Sigmoid colon (tissue), 7 donors: ENCODE results near the gene COP1. TPM values are rescaled to one million over a fixed set of nuclear protein-coding genes. Genes with fewer than 3 reads are reported as not detected.
"Not testable (repeated sequence)": the region's sequence is repeated elsewhere in the genome, so short reads cannot be mapped to it uniquely, and the experiment has no call there.

Source experiments
- DNase-seq: peaks from one replicate; pipeline ENCODE4 v3.0.0-alpha.2; 2019
- H3K27ac ChIP-seq, 4 donors: fragments of 200-600 bp; sonication (generic); one replicate each; pipeline ENCODE4 v1.5.1; 2016 to 2019; ENCODE audit warnings: mild to moderate bottlenecking in 1 of 4
- H3K27me3 ChIP-seq, 3 donors: fragments of 200-600 bp; sonication (generic); one replicate each; pipeline ENCODE4 v1.5.1; 2019; ENCODE audit warnings: mild to moderate bottlenecking in 1 of 3
- H3K36me3 ChIP-seq, 4 donors: fragments of 200-600 bp; sonication (generic); one replicate each; pipeline ENCODE4 v1.5.1; 2016 to 2019
- H3K4me1 ChIP-seq, 4 donors: fragments of 200-600 bp; sonication (generic); one replicate each; pipeline ENCODE4 v1.5.1; 2017 to 2019
- H3K4me3 ChIP-seq, 4 donors: fragments of 200-600 bp; sonication (generic); one replicate each; pipeline ENCODE4 v1.5.1; 2017 to 2019; ENCODE audit warnings: mild to moderate bottlenecking in 2 of 4, moderate library complexity in 1 of 4
- H3K9me3 ChIP-seq, 4 donors: fragments of 200-600 bp in 3 of 4; sonication (generic) in 3 of 4; one replicate each; pipeline versions ENCODE4 v1.5.1 to v1.6.1; 2013 to 2019
- EP300 ChIP-seq, 4 donors: sonication (generic); formaldehyde crosslinking; IDR thresholded peaks; one replicate each; pipeline ENCODE4 v1.6.1; 2017; ENCODE audit warnings: antibody characterized with exemption in 4 of 4
- POLR2A ChIP-seq, 2 donors: fragments of 450-650 bp; IDR thresholded peaks; one replicate each; pipeline ENCODE4 v1.6.1; 2016; ENCODE audit warnings: antibody characterized with exemption in 2 of 2, mild to moderate bottlenecking in 2 of 2, moderate library complexity in 2 of 2
- POLR2AphosphoS5 ChIP-seq, 4 donors: sonication (generic); formaldehyde crosslinking; IDR thresholded peaks; one replicate each; pipeline ENCODE4 v1.6.1; 2017; ENCODE audit warnings: antibody characterized with exemption in 4 of 4
- WGBS, 2 donors: extraction: QIAGEN DNeasy Blood & Tissue Kit; methylation state at CpG; one replicate each; pipeline ENCODE4 v1.1.7; 2013; 5-methylcytosine and 5-hydroxymethylcytosine counted together
- intact Hi-C: fragments of 100-400 bp; cut with DNase I; formaldehyde crosslinking; loops from one replicate; pipeline ENCODE4 v1.15.1; 2023
- polyA plus RNA-seq, 3 donors: library from polyadenylated mRNA; stranded (reverse); fragments of 200-250 nt; gene quantifications; one replicate each; pipeline ENCODE4 v1.2.3, GENCODE V29; 2013
- total RNA-seq, 4 donors: library from RNA; depleted of rRNA; stranded (reverse); fragments of >200 nt; gene quantifications; one replicate each; pipeline ENCODE4 v1.1.0, GENCODE V29; 2016
- TF ChIP-seq, protein P1 (sequence below), 4 experiments: fragments of 450-650 bp in 3 of 4; fragments of 200-600 bp in 1 of 4; IDR thresholded peaks; one replicate each; pipeline ENCODE4 v1.5.1; 2016 to 2019; ENCODE audit warnings: antibody characterized with exemption in 4 of 4, mild to moderate bottlenecking in 3 of 4, moderate library complexity in 2 of 4
- donor health status: healthy with polysubstance abuse.
- donor health status: Bipolar disorder and iron deficiency.
- donor health status: healthy.

The COP1 gene
- total and polyA plus RNA-seq, 7 donors: 33.9 to 64.5 (median 55.9) TPM

DNA sequence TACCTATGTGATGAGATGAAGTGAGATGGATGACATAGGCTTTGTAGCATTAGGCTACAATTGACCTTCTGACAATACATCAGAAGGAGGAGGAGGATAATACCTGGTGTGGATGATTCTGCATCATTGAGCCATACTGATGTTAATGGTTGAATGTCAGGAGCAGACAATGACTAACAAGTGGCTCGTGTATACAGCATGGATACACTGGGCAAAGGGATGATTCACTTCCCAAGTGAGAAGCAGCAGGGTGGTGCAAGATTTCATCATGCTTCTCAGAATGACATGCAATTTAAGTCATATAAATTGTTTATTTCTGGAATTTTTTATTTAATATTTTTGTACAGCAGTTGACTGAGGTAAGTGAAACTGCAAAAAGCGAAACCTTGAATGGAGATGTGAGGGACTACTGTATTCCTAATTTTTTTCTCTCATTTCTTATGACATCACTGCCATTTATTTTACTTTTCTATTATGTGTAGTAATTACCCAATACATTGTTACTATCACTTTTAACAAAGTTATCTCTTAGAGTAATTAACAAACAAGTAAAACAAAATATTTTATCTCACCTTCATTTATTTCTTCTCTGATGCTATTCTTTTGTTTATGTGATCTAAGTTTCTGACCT, 34.4 kb upstream of the COP1 start:
- DNase-seq: no peak
- Histone ChIP-seq H3K4me3 (no peak overlapping the region), H3K27me3 (no peaks in the 10 kb centered on the region), H3K9me3 (no peaks in the 10 kb centered on the region), H3K27ac (no peak overlapping the region), H3K36me3 (no peaks in the 10 kb centered on the region), H3K4me1 (no peaks in the 10 kb centered on the region)
- intact Hi-C loops: no loop called here
- TF ChIP-seq, protein P1, sequence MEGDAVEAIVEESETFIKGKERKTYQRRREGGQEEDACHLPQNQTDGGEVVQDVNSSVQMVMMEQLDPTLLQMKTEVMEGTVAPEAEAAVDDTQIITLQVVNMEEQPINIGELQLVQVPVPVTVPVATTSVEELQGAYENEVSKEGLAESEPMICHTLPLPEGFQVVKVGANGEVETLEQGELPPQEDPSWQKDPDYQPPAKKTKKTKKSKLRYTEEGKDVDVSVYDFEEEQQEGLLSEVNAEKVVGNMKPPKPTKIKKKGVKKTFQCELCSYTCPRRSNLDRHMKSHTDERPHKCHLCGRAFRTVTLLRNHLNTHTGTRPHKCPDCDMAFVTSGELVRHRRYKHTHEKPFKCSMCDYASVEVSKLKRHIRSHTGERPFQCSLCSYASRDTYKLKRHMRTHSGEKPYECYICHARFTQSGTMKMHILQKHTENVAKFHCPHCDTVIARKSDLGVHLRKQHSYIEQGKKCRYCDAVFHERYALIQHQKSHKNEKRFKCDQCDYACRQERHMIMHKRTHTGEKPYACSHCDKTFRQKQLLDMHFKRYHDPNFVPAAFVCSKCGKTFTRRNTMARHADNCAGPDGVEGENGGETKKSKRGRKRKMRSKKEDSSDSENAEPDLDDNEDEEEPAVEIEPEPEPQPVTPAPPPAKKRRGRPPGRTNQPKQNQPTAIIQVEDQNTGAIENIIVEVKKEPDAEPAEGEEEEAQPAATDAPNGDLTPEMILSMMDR (IDR thresholded peaks at IDR 0.05): no peak
- no peak for TF ChIP-seq EP300 (IDR thresholded peaks at IDR 0.05)
- 66 to 72% methylated on average over 2 of the region's 2 CpGs for WGBS, 2 donors

GRCh38 chr1:176233657-176234056, 26.6 kb upstream of the COP1 start:
- H3K27ac ChIP-seq, DNase-seq, intact Hi-C loops, H3K4me1 ChIP-seq, H3K4me3 ChIP-seq, H3K36me3 ChIP-seq, H3K27me3 ChIP-seq, H3K9me3 ChIP-seq: not testable (repeated sequence)
- 86 to 91% methylated on average over 3 of the region's 3 CpGs for WGBS, 2 donors

DNA sequence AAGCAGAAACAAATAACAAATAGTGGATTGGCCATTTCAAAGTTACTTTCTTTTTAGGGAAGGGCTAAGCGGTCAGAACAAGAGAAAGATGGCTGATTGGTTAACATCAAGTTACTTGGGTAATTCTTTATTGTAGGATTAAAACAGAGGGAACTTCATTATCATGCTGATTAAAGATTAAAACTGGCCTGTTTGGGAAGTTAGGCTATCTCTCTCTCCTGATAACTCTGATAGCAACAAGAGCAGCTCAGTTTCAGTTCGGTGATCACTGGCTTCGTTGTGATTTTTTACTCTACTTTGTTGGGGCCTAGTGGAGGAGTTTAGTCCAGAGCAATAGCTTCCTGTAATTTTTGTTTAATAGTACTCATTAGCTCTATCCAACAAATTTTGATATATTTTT, 20.5 kb upstream of the COP1 start:
- TF ChIP-seq, protein P1 (IDR thresholded peaks at IDR 0.05): no peak
- TF ChIP-seq POLR2AphosphoS5 (IDR thresholded peaks at IDR 0.05) (no peak), POLR2A (IDR thresholded peaks at IDR 0.05) (no peak), EP300 (IDR thresholded peaks at IDR 0.05) (no peak)
- DNase-seq: no peak
- Histone ChIP-seq H3K9me3 (no peaks in the 10 kb centered on the region), H3K4me1 (no peaks in the 10 kb centered on the region), H3K27ac (no peak overlapping the region), H3K36me3 (no peaks in the 10 kb centered on the region), H3K4me3 (no peak overlapping the region), H3K27me3 (no peaks in the 10 kb centered on the region)
- WGBS, 2 donors: 93 to 94% methylated on average over 3 of the region's 3 CpGs
- intact Hi-C loops: no loop called here

- 48 to 76% methylated on average over 2 of the region's 2 CpGs for WGBS, 2 donors
- no peak for DNase-seq
Measured at GRCh38 chr1:176225911-176226310, 18.8 kb upstream of the COP1 start.

DNA sequence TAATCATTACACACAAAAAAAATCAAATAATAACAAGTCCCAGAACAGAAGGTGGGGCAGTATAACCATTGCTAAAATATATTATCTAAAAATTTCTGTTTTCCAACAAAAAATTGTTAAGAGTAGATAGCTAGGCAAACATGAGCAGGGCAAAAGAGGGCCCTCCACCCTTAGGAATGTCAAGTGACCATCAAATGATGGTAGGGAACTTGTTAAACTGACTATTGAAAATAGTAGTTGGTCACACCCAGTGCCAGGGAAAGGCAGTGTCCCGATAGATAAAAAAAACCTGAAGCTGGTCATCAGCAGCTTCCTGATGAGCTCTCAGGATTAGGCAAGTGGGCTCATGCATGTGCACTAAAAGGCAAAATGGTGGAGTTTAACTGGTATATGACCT, 18.4 kb upstream of the COP1 start:
- H3K9me3 ChIP-seq: no peaks in the 10 kb centered on the region
- H3K27ac ChIP-seq: no peak overlapping the region
- no peaks in the 10 kb centered on the region for H3K36me3 ChIP-seq
- no peak overlapping the region for H3K4me3 ChIP-seq
- TF ChIP-seq, protein P1 (IDR thresholded peaks at IDR 0.05): no peak
- TF ChIP-seq POLR2A (IDR thresholded peaks at IDR 0.05) (no peak), EP300 (IDR thresholded peaks at IDR 0.05) (no peak), POLR2AphosphoS5 (IDR thresholded peaks at IDR 0.05) (no peak)
- intact Hi-C loops: no loop called here
- no peaks in the 10 kb centered on the region for H3K27me3 ChIP-seq
- DNase-seq: no peak
- WGBS, 2 donors: 45 to 75% methylated on average over 1 of the region's 1 CpG
- H3K4me1 ChIP-seq: no peaks in the 10 kb centered on the region

More at GRCh38 chr1:176225911-176226310, 18.8 kb upstream of the COP1 start:
- Histone ChIP-seq H3K4me3 (no peak overlapping the region), H3K4me1 (no peaks in the 10 kb centered on the region), H3K9me3 (no peaks in the 10 kb centered on the region), H3K27ac (no peak overlapping the region), H3K36me3 (no peaks in the 10 kb centered on the region), H3K27me3 (no peaks in the 10 kb centered on the region)
- TF ChIP-seq POLR2A (IDR thresholded peaks at IDR 0.05): no peak
- TF ChIP-seq, protein P1 (IDR thresholded peaks at IDR 0.05): no peak
- TF ChIP-seq POLR2AphosphoS5 (IDR thresholded peaks at IDR 0.05): no peak
- no peak for TF ChIP-seq EP300 (IDR thresholded peaks at IDR 0.05)
- intact Hi-C loops: no loop called here
